Osteocyte (in vitro differentiated cells): Measurements from ENCODE around the gene MTHFR. TPM values are rescaled to one million over a fixed set of nuclear protein-coding genes. Genes with fewer than 3 reads are reported as not detected.

ENCODE experiments used
- DNase-seq: peaks from one replicate; pipeline ENCODE4 v3.0.0; 2021; ENCODE audit warnings: mixed read lengths; ENCODE audit not compliant: unreplicated experiment; ENCODE audit errors: extremely low spot score
- H3K27ac Mint-ChIP-seq: one replicate; pipeline ENCODE4 v1.8.0; 2021; ENCODE audit warnings: mild to moderate bottlenecking, mixed read lengths; ENCODE audit not compliant: unreplicated experiment
- H3K27me3 Mint-ChIP-seq: one replicate; pipeline ENCODE4 v1.8.0; 2021; ENCODE audit warnings: mixed read lengths; ENCODE audit not compliant: unreplicated experiment
- H3K36me3 Mint-ChIP-seq: one replicate; pipeline ENCODE4 v1.8.0; 2021; ENCODE audit warnings: mixed read lengths; ENCODE audit not compliant: unreplicated experiment
- H3K4me1 Mint-ChIP-seq: one replicate; pipeline ENCODE4 v1.8.0; 2021; ENCODE audit warnings: mixed read lengths; ENCODE audit not compliant: unreplicated experiment
- H3K4me3 Mint-ChIP-seq: one replicate; pipeline ENCODE4 v1.8.0; 2021; ENCODE audit warnings: mild to moderate bottlenecking, moderate library complexity, mixed read lengths; ENCODE audit not compliant: unreplicated experiment
- H3K9me3 Mint-ChIP-seq: one replicate; pipeline ENCODE4 v1.8.0; 2021; ENCODE audit warnings: mixed read lengths; ENCODE audit not compliant: unreplicated experiment
- CTCF ChIP-seq: fragments of 200-600 bp; sonication (generic); IDR thresholded peaks from 2 replicates; pipeline ENCODE4 v1.5.0; 2021; ENCODE audit warnings: antibody characterized with exemption, mild to moderate bottlenecking, moderate library complexity
- total RNA-seq: library from RNA; stranded (reverse); gene quantifications from 2 replicates; pipeline ENCODE4 v1.2.1, GENCODE V29; 2021

Gene MTHFR
- total RNA-seq, 1 donor from 2014 or later = 30.5 TPM

DNA sequence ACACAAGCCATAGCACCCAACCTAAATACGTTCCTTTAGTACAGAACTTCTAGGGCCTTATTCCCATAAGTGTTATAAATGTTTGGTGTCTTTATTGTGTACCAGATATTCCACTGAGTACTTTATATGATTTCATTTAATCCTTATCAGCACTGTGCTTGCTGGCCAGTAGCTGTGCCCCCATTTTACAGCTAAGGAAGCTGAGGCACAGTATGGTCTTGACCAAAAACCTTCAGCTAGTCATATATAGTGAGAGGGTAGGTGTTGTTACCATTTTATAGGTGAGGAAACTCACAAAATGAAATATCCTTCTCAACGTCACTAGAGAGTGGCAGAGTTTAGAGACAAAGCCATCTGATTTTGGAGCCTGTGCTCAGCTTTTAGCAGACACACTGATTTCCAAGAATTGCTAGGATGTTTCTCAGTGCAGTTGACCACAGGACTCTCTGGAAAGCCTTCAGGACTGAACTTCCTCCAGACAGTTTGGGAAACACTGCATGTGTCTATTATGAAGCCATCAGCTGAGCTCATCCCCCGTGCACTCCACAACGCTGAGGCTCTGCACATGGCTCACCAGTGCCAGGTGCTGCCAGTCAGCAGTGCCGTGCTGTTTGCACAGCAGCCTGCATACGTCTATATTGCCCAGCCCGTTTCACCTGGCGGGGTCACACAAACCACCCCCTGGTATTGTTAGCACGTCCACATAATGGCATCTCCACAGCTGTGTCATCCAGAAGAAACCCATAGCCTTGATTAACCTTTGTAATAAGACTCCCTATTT is 26.4 kb upstream of the MTHFR start:
- H3K36me3 Mint-ChIP-seq = peaks cover 47% of the 10 kb centered on the region
- DNase-seq = no peak
- H3K27me3 Mint-ChIP-seq = no peaks in the 10 kb centered on the region
- no peaks in the 10 kb centered on the region for H3K9me3 Mint-ChIP-seq
- no peak for TF ChIP-seq CTCF
- H3K4me3 Mint-ChIP-seq = no peak overlapping the region
- H3K27ac Mint-ChIP-seq = no peak overlapping the region
- H3K4me1 Mint-ChIP-seq = no peaks in the 10 kb centered on the region

- no peak for TF ChIP-seq CTCF
- Mint-ChIP-seq H3K36me3 (peaks cover 46% of the 10 kb centered on the region), H3K4me1 (no peaks in the 10 kb centered on the region), H3K27me3 (no peaks in the 10 kb centered on the region), H3K9me3 (no peaks in the 10 kb centered on the region), H3K4me3 (no peak overlapping the region), H3K27ac (no peak overlapping the region)
- no peak for DNase-seq
Observed at GRCh38 chr1:11828511-11828910, 22.7 kb upstream of the MTHFR start.

GRCh38 chr1:11826946-11827345 is 21.2 kb upstream of the MTHFR start:
- DNase-seq = no peak
- no peak for TF ChIP-seq CTCF
- Mint-ChIP-seq H3K27me3 (no peaks in the 10 kb centered on the region), H3K27ac (no peak overlapping the region), H3K4me1 (no peaks in the 10 kb centered on the region), H3K9me3 (no peaks in the 10 kb centered on the region), H3K36me3 (peaks cover 42% of the 10 kb centered on the region), H3K4me3 (no peak overlapping the region)

DNA sequence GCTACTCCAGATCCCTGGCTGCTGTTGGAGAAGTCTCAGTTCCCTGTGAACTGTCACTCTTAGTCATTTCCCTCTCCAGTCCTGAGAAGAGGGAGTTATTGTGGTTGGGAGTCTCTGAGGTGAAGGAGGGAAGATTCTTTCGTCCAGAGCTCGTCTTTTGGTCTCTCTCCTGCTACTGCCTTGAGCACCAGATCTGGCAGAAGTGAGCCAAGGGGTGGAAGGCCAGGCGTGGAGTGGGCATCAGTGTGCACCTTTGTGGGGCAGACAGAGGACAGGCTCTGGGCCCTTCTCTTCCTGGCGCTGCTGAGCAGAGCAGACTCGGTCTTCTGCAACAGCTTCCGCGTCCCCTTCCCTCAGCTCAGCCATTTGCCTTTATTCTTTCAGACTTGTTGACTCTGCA is 19.4 kb upstream of the MTHFR start:
- peaks cover 5% of the 10 kb centered on the region for H3K4me1 Mint-ChIP-seq
- H3K27ac Mint-ChIP-seq = no peak overlapping the region
- H3K36me3 Mint-ChIP-seq = peaks cover 48% of the 10 kb centered on the region
- no peaks in the 10 kb centered on the region for H3K27me3 Mint-ChIP-seq
- TF ChIP-seq CTCF = no peak
- no peak for DNase-seq
- H3K4me3 Mint-ChIP-seq = no peak overlapping the region
- H3K9me3 Mint-ChIP-seq = no peaks in the 10 kb centered on the region

- H3K27me3 Mint-ChIP-seq = no peaks in the 10 kb centered on the region
- H3K4me3 Mint-ChIP-seq = no peak overlapping the region
- H3K9me3 Mint-ChIP-seq = no peaks in the 10 kb centered on the region
- no peak for TF ChIP-seq CTCF
- peaks cover 5% of the 10 kb centered on the region for H3K4me1 Mint-ChIP-seq
- H3K27ac Mint-ChIP-seq = no peak overlapping the region
- H3K36me3 Mint-ChIP-seq = peaks cover 51% of the 10 kb centered on the region
- no peak for DNase-seq
Observed at GRCh38 chr1:11823366-11824137, 17.8 kb upstream of the MTHFR start.
